ENCODE data around the gene CKAP2L.

GRCh38 chr2:112794131-112794733 lies 29.8 kb upstream of the CKAP2L start:
- TF ChIP-seq CTCF (IDR thresholded peaks at IDR 0.05) (no peak), POLR2A (IDR thresholded peaks at IDR 0.05) (no peak)

All from heart left ventricle (tissue), 13 donors.